HAP-1 (cell line): Measurements from ENCODE around the gene ESRRG.

Source experiments
- DNase-seq, 2 experiments: peaks; one replicate each; pipeline ENCODE4 v3.0.0-alpha.2; 2016 to 2020; ENCODE audit warnings: low spot score in 2 of 2
- H3K27me3 ChIP-seq: fragments of 250-450 bp; sonication (Bioruptor Pico); 2 replicates; pipeline ENCODE4 v1.5.1; 2020; ENCODE audit warnings: low read depth, mild to moderate bottlenecking, moderate library complexity
- H3K36me3 ChIP-seq: fragments of 250-450 bp; sonication (Bioruptor Pico); replicated peaks from 2 replicates; pipeline ENCODE4 v1.5.1; 2020; ENCODE audit warnings: mild to moderate bottlenecking
- H3K4me1 ChIP-seq: fragments of 250-450 bp; sonication (Bioruptor Pico); 2 replicates; pipeline ENCODE4 v1.5.1; 2020; ENCODE audit warnings: mild to moderate bottlenecking
- H3K4me3 ChIP-seq: fragments of 250-450 bp; sonication (Bioruptor Pico); 2 replicates; pipeline ENCODE4 v1.5.1; 2020; ENCODE audit warnings: mild to moderate bottlenecking, moderate library complexity
- H3K9me3 ChIP-seq: fragments of 250-450 bp; sonication (Bioruptor Pico); 2 replicates; pipeline ENCODE4 v1.5.1; 2020; ENCODE audit warnings: mild to moderate bottlenecking, moderate library complexity
- in situ Hi-C: fragments of 300-500 bp; cut with MboI; formaldehyde crosslinking; loops from 3 replicates; pipeline ENCODE4 v1.14.3; 2020; ENCODE audit warnings: low sequenced_read_pairs, inconsistent platforms, mixed read lengths

The ESRRG gene

DNA sequence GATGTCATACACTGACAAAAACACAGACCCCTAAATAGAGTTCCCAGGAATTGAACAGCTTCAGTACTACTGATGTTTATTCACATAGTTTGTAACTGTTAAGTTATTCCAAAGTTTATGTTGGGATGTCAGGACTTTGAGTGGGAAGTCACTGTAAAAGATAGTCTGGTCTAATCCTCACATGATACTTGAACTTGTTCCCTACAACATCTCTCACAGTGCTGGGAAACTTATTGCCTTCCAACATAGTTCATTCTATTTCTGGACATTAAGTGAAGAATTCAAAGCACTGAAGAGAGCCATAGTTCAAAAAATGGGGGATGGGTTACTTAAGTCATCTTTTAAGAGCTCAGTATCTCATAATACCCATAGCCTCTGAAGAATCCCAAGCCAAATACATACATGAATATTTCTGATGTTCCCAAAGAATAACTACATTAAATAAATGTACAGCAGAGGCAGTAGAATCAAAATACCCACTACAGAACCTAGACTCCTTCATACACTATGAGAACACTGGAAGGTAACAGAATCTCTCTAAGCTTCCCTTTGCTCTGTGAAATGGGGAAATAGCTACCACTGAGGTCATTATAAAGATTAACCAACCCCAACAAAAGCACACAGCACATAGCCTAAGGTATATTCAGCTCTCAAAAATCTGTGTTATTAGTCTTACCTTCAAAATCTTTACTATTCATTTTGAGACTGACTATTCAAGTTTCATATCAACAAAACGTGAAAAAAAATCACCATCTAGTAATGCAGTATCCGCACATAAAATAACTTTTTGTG, 81.4 kb downstream of the ESRRG start:
- Histone ChIP-seq H3K4me3 (no peak overlapping the region), H3K9me3 (no peaks in the 10 kb centered on the region), H3K36me3 (no peaks in the 10 kb centered on the region), H3K4me1 (no peaks in the 10 kb centered on the region), H3K27me3 (no peaks in the 10 kb centered on the region)
- in situ Hi-C loops, result no loop called here
- DNase-seq, result no peak

DNA sequence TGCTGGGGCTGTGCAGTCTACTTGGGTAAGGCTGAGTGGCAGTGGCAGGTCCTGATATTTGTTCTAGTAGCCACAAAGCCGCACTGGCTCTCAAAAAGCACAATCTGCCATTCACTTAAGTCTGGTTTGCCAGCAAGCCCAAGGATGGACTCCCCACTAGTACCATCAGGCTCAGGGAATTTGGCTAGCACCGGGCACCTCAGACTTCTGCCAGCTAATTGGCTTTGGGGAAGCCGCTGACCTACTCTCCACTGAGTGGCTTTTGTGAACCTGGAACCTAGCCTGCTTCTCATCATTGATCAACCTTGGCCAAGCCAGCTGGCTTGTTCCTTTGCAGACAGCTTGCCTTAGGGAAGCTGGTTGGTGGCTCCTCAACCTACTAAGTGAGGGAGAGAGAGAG, 83.1 kb downstream of the ESRRG start:
- DNase-seq, result no peak
- H3K36me3 ChIP-seq, result no peaks in the 10 kb centered on the region
- no peaks in the 10 kb centered on the region for H3K9me3 ChIP-seq
- H3K27me3 ChIP-seq, result no peaks in the 10 kb centered on the region
- in situ Hi-C loops, result no loop called here
- H3K4me1 ChIP-seq, result no peaks in the 10 kb centered on the region
- H3K4me3 ChIP-seq, result no peak overlapping the region

GRCh38 chr1:216632980-216633379, 90.2 kb downstream of the ESRRG start:
- Histone ChIP-seq H3K9me3 (no peaks in the 10 kb centered on the region), H3K36me3 (no peaks in the 10 kb centered on the region), H3K27me3 (no peaks in the 10 kb centered on the region), H3K4me3 (no peak overlapping the region), H3K4me1 (peaks cover 25% of the 10 kb centered on the region)
- in situ Hi-C loops, result no loop called here
- peak; percentile 81 to 95 for DNase-seq

GRCh38 chr1:216630532-216630931, 92.7 kb downstream of the ESRRG start:
- peaks cover 25% of the 10 kb centered on the region for H3K4me1 ChIP-seq
- peak; percentile 54 to 64 for DNase-seq
- H3K9me3 ChIP-seq, result no peaks in the 10 kb centered on the region
- in situ Hi-C loops, result no loop called here
- H3K36me3 ChIP-seq, result no peaks in the 10 kb centered on the region
- H3K4me3 ChIP-seq, result no peak overlapping the region
- no peaks in the 10 kb centered on the region for H3K27me3 ChIP-seq

- Histone ChIP-seq H3K9me3 (no peaks in the 10 kb centered on the region), H3K27me3 (no peaks in the 10 kb centered on the region), H3K4me1 (peaks cover 16% of the 10 kb centered on the region), H3K4me3 (no peak overlapping the region), H3K36me3 (no peaks in the 10 kb centered on the region)
- in situ Hi-C loops, result no loop called here
- DNase-seq, result no peak
Observed at GRCh38 chr1:216627252-216627651, 96.0 kb downstream of the ESRRG start.

DNA sequence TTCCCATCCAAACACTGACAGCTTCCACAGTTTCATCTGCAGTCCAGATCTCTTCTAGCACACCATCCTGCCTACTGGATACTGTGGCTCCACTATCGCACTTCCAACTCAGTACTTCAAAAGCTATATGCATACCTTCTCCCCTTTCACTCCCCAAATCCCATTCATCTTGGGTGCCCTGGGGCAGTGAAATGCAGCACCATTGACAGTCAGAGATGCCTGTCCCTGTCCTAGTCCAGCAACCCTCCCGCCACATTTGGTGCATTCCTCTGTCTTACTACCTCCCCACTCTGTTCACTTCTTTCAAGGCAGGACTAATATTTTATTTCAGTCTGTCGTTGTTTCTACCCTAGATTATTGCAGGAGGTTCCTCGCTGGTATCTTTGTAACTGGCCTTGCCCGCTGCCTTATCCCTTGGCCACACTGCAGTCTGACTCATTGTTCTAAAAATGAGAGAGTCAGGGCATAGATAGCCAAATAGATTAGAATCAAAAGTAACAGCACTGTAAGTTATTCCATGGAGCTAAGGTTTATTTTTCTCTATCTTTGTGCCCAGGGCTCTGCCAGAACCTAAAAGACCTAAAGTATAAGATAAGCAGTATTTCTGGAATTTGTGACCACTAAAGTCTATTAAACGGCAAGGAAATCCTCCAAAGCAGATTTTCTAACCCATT, 96.7 kb downstream of the ESRRG start:
- Histone ChIP-seq H3K4me3 (no peak overlapping the region), H3K27me3 (no peaks in the 10 kb centered on the region), H3K4me1 (peaks cover 16% of the 10 kb centered on the region), H3K36me3 (no peaks in the 10 kb centered on the region), H3K9me3 (no peaks in the 10 kb centered on the region)
- in situ Hi-C loops, result no loop called here
- DNase-seq, result peak in 1 of 2 experiments; percentile 41

GRCh38 chr1:216621536-216621935, 101.7 kb downstream of the ESRRG start:
- in situ Hi-C loops, result no loop called here
- no peak for DNase-seq
- Histone ChIP-seq H3K27me3 (no peaks in the 10 kb centered on the region), H3K4me3 (no peak overlapping the region), H3K9me3 (no peaks in the 10 kb centered on the region), H3K36me3 (no peaks in the 10 kb centered on the region), H3K4me1 (no peaks in the 10 kb centered on the region)

DNA sequence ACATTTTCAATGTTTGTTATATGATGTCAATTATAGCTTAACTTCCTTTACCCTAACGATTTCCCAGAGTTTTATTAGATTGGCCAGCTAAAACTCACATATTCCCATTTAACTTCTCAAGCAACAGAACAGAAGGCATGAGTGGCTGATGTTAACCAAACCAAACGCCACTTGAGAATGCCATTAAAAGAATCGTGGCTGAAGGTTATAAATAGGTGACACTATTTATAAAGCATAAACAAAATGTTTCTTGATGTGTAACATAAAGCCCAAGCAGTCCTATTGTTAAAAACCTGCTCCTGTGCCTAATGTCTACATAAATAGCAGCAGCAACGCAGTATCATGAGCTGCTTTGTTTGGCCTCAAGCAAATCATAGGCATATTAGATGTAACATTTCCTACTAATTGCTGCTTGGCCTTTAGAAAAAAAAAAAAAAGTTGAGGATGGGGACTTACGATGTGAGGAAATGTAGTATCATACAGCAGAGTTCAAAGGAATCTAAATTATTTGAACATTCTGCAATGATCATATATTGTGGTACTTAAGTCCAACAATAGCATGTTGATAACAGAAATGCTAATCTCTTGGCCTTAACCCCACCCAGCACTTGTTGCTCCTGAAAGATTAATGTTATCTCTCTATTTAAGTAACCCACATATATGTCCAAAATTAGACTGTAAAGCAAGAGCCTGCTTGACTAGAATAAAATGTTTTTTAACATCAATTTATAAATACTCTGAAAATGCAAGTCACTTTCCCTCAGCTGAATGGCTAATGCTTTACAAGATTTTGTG, 106.0 kb downstream of the ESRRG start:
- in situ Hi-C loops, result no loop called here
- Histone ChIP-seq H3K36me3 (no peaks in the 10 kb centered on the region), H3K27me3 (no peaks in the 10 kb centered on the region), H3K4me1 (no peaks in the 10 kb centered on the region), H3K9me3 (no peaks in the 10 kb centered on the region), H3K4me3 (no peak overlapping the region)
- no peak for DNase-seq

DNA sequence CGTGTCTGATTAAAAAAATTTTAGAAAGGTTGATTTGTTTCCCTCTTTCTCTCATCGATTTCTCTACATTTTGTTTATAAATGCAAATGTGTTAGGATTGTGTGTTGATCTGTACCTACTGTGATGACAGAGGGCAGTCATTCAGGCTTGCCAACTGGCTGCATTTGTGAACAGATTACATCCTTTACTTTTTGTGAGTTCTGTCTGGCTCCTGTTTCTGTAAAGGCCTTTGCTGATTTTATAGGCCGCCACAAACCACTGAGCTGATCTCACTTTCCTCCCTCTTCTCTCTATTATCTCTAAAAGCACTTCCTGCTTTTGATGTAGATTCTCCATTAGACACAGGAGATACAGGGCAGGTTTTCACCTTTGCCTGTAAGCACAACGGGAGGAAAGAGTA, 106.8 kb downstream of the ESRRG start:
- no peak overlapping the region for H3K4me3 ChIP-seq
- in situ Hi-C loops, result no loop called here
- no peaks in the 10 kb centered on the region for H3K9me3 ChIP-seq
- no peak for DNase-seq
- H3K27me3 ChIP-seq, result no peaks in the 10 kb centered on the region
- H3K36me3 ChIP-seq, result no peaks in the 10 kb centered on the region
- no peaks in the 10 kb centered on the region for H3K4me1 ChIP-seq

DNA sequence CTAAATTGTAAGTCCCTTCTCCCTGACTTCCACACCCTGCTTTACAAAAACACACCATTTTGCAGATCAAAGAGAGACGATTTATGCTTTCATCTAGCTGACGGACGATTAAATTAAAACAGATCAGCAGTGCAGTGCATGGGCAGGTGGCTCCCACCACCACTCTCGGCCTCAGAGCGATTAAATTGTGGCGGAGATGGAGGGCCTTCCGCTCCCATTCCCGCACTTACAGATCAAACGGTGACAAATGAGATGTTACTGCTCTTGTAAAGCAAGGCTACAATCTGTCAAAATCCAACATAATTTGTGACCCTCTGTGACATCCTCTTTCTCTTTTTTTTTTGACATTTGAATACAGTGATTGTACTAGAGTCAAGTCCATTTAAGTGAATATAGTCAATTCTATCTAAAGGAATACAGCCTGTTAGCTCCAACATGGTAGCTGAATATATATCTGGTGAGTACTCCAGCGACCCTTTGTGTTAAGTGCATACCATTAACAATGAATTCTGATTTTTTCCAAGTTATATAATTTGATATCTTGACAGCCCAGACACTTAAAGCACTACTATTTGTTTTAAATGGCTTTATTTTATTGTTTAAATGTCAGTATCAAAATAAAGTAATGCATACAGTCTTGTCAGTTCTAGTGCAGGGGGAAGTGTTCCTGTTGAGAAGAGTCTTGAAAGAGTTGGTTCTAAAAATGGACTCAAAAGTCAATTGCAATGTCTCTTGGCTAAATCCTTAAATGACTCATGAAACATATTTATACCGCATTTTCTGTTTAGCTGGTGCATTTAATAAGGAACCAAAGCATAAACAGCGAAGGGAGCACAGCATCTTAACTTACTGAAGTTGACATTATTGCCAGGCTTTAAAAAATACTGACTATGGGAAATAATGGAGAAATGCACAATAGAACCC, 109.0 kb downstream of the ESRRG start:
- DNase-seq, result no peak
- in situ Hi-C loops, result no loop called here
- H3K4me3 ChIP-seq, result no peak overlapping the region

DNA sequence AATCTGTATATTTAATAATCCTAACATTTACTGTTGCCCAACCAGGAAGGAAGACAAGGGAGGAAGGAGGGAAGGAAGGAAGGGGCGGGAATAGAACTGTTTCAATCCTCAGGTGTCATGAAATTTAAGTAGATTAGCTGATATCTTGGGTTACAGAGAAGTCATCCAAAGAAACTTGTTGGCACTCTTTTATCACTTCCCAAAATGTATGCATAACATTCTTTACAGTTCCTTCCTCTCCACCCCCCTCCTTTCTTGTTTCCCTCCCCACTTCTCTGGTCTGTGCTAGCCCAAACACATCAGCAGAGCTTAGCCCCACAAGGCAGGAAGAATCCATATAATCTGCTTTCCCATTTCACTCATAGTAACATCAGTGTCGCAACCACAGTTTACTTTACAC, 110.9 kb downstream of the ESRRG start:
- no peak for DNase-seq
- Histone ChIP-seq H3K36me3 (no peaks in the 10 kb centered on the region), H3K27me3 (no peaks in the 10 kb centered on the region), H3K9me3 (no peaks in the 10 kb centered on the region), H3K4me1 (no peaks in the 10 kb centered on the region), H3K4me3 (no peak overlapping the region)
- in situ Hi-C loops, result no loop called here

More for the DNA sequence above, 109.0 kb downstream of the ESRRG start:
- H3K9me3 ChIP-seq, result no peaks in the 10 kb centered on the region
- no peaks in the 10 kb centered on the region for H3K36me3 ChIP-seq
- H3K4me1 ChIP-seq, result no peaks in the 10 kb centered on the region
- no peaks in the 10 kb centered on the region for H3K27me3 ChIP-seq

GRCh38 chr1:216607067-216607697, 116.0 kb downstream of the ESRRG start:
- no peaks in the 10 kb centered on the region for H3K27me3 ChIP-seq
- H3K4me3 ChIP-seq, result no peak overlapping the region
- no peak for DNase-seq
- in situ Hi-C loops, result no loop called here
- no peaks in the 10 kb centered on the region for H3K36me3 ChIP-seq
- no peaks in the 10 kb centered on the region for H3K9me3 ChIP-seq
- peaks cover 8% of the 10 kb centered on the region for H3K4me1 ChIP-seq
